Esophagus muscularis mucosa (tissue), 4 donors: ENCODE measurements around the gene LRRC27. TPM values are rescaled to one million over a fixed set of nuclear protein-coding genes. Genes with fewer than 3 reads are reported as not detected.

Experiments
- DNase-seq: peaks from one replicate; pipeline ENCODE4 v3.0.0-alpha.2; 2017; ENCODE audit errors: extremely low spot score
- H3K27ac ChIP-seq, 4 donors: fragments of 200-600 bp; sonication (generic); replicated peaks in 1 of 4; 1 replicate in 3 of 4; 2 replicates in 1 of 4; pipeline ENCODE4 v1.5.1; 2016 to 2019; ENCODE audit warnings: mild to moderate bottlenecking in 1 of 4
- H3K27me3 ChIP-seq, 4 donors: fragments of 200-600 bp; sonication (generic); one replicate each; pipeline versions ENCODE4 v1.5.1 to v1.6.0; 2016 to 2019
- H3K36me3 ChIP-seq, 4 donors: fragments of 200-600 bp; sonication (generic); one replicate each; pipeline ENCODE4 v1.5.1; 2016 to 2019
- H3K4me1 ChIP-seq, 4 donors: fragments of 200-600 bp; sonication (generic); one replicate each; pipeline ENCODE4 v1.5.1; 2016 to 2019
- H3K4me3 ChIP-seq, 4 donors: fragments of 200-600 bp; sonication (generic); 1 replicate in 2 of 4; 2 replicates in 2 of 4; pipeline ENCODE4 v1.5.1; 2016 to 2019; ENCODE audit warnings: mild to moderate bottlenecking in 4 of 4, moderate library complexity in 1 of 4
- H3K9me3 ChIP-seq, 4 donors: fragments of 200-600 bp; sonication (generic); 1 replicate in 3 of 4; 2 replicates in 1 of 4; pipeline ENCODE4 v1.5.1; 2016 to 2019
- CTCF ChIP-seq, 3 experiments: fragments of 200-600 bp in 2 of 3; fragments of 450-650 bp in 1 of 3; sonication (generic) in 2 of 3; IDR thresholded peaks; one replicate each; pipeline ENCODE4 v1.5.1; 2017 to 2019; ENCODE audit warnings: antibody characterized with exemption in 3 of 3, mild to moderate bottlenecking in 2 of 3, moderate library complexity in 1 of 3
- EP300 ChIP-seq: sonication (generic); formaldehyde crosslinking; IDR thresholded peaks from one replicate; pipeline ENCODE4 v1.6.1; 2017; ENCODE audit warnings: antibody characterized with exemption
- POLR2A ChIP-seq: fragments of 450-650 bp; IDR thresholded peaks from one replicate; pipeline ENCODE4 v1.6.1; 2017; ENCODE audit warnings: antibody characterized with exemption, moderate library complexity, mild to moderate bottlenecking, low read depth
- POLR2AphosphoS5 ChIP-seq, 2 donors: sonication (generic); formaldehyde crosslinking; IDR thresholded peaks; one replicate each; pipeline ENCODE4 v1.6.1; 2017; ENCODE audit warnings: antibody characterized with exemption in 2 of 2
- WGBS: methylation state at CpG from one replicate; pipeline ENCODE4 v1.1.5; 2018; 5-methylcytosine and 5-hydroxymethylcytosine counted together
- intact Hi-C: fragments of 100-400 bp; cut with DNase I; formaldehyde crosslinking; loops from one replicate; pipeline ENCODE4 v1.15.1; 2023
- total RNA-seq, 4 donors: library from RNA; depleted of rRNA; stranded (reverse); fragments of >200 nt; gene quantifications; one replicate each; pipeline versions ENCODE4 v1.1.0 to v1.2.1, GENCODE V29; 2016

Gene LRRC27
- total RNA-seq, 4 donors from 2014 or later = 5.8 to 19.1 (median 9.5) TPM

GRCh38 chr10:132383751-132384196 is 51.8 kb downstream of the LRRC27 start:
- no peak for DNase-seq

GRCh38 chr10:132384618-132385388 is 52.8 kb downstream of the LRRC27 start:
- H3K4me1 ChIP-seq = peaks cover 7 to 15% (median 13%) of the 10 kb centered on the region in 4 donors
- no peak for DNase-seq
- intact Hi-C loops = loop anchor here (10.0 kb wide), 1 partner anchor 260 kb away; no protein-coding TSS in a partner anchor
- no peak overlapping the region for H3K4me3 ChIP-seq
- no peaks in the 10 kb centered on the region for H3K27me3 ChIP-seq
- H3K27ac ChIP-seq = no peak overlapping the region
- TF ChIP-seq CTCF (IDR thresholded peaks at IDR 0.05) (no peak), POLR2AphosphoS5 (IDR thresholded peaks at IDR 0.05) (no peak), POLR2A (no peak), EP300 (no peak)
- H3K36me3 ChIP-seq = no peaks in the 10 kb centered on the region
- H3K9me3 ChIP-seq = peaks cover 0 to 4% (median 2%) of the 10 kb centered on the region in 4 donors
- 89% methylated on average over 18 of the region's 20 CpGs for WGBS

More at GRCh38 chr10:132383751-132384196, 51.8 kb downstream of the LRRC27 start:
- H3K36me3 ChIP-seq = no peaks in the 10 kb centered on the region
- H3K4me3 ChIP-seq = no peak overlapping the region
- H3K4me1 ChIP-seq = peaks cover 4 to 8% (median 6%) of the 10 kb centered on the region in 4 donors
- TF ChIP-seq CTCF (IDR thresholded peaks at IDR 0.05) = no peak
- no peak for TF ChIP-seq POLR2A
- no peak for TF ChIP-seq POLR2AphosphoS5 (IDR thresholded peaks at IDR 0.05)
- TF ChIP-seq EP300 = no peak
- peaks cover 0 to 4% (median 2%) of the 10 kb centered on the region in 4 donors for H3K9me3 ChIP-seq
- no peaks in the 10 kb centered on the region for H3K27me3 ChIP-seq
- intact Hi-C loops = loop anchor here (10.0 kb wide), 1 partner anchor 261 kb away; no protein-coding TSS in a partner anchor
- WGBS = 67% methylated on average over 12 of the region's 13 CpGs
- no peak overlapping the region for H3K27ac ChIP-seq

- 60% methylated on average over 5 of the region's 5 CpGs for WGBS
- no peaks in the 10 kb centered on the region for H3K36me3 ChIP-seq
- intact Hi-C loops = loop anchor here (10.0 kb wide), 1 partner anchor 259 kb away; no protein-coding TSS in a partner anchor
- no peak for DNase-seq
- no peak overlapping the region for H3K27ac ChIP-seq
- peaks cover 0 to 4% (median 2%) of the 10 kb centered on the region in 4 donors for H3K9me3 ChIP-seq
- H3K4me1 ChIP-seq = peaks cover 7 to 15% (median 13%) of the 10 kb centered on the region in 4 donors
- H3K4me3 ChIP-seq = no peak overlapping the region
- TF ChIP-seq EP300 (no peak), POLR2AphosphoS5 (IDR thresholded peaks at IDR 0.05) (no peak), POLR2A (no peak), CTCF (IDR thresholded peaks at IDR 0.05) (no peak)
- H3K27me3 ChIP-seq = no peaks in the 10 kb centered on the region
Measured at GRCh38 chr10:132385389-132385667, 53.3 kb downstream of the LRRC27 start.

- no peak overlapping the region for H3K4me3 ChIP-seq
- no peaks in the 10 kb centered on the region for H3K36me3 ChIP-seq
- no peak overlapping the region for H3K27ac ChIP-seq
- H3K9me3 ChIP-seq = peaks cover 0 to 4% (median 2%) of the 10 kb centered on the region in 4 donors
- TF ChIP-seq CTCF (IDR thresholded peaks at IDR 0.05) (no peak), POLR2A (no peak), POLR2AphosphoS5 (IDR thresholded peaks at IDR 0.05) (no peak), EP300 (no peak)
- intact Hi-C loops = loop anchor here (10.0 kb wide), 1 partner anchor 259 kb away; no protein-coding TSS in a partner anchor
- H3K4me1 ChIP-seq = peaks cover 7 to 15% (median 13%) of the 10 kb centered on the region in 4 donors
- DNase-seq = no peak
- no peaks in the 10 kb centered on the region for H3K27me3 ChIP-seq
- WGBS = 90% methylated on average over 13 of the region's 18 CpGs
Measured at GRCh38 chr10:132385721-132386418, 53.9 kb downstream of the LRRC27 start.
